Measurements from ENCODE around the gene PIAS2. TPM values are rescaled to one million over a fixed set of nuclear protein-coding genes. Genes with fewer than 3 reads are reported as not detected.

Gene PIAS2
- total RNA-seq, 1 experiment from 2014 or later: 30.6 TPM

- CTCF ChIA-PET: no interaction called here
- POLR2A ChIA-PET: no interaction called here
- Histone ChIP-seq H3K4me1 (ENCODE audit: control insufficient read depth, insufficient read depth, low read length) (no peaks in the 10 kb centered on the region), H3K36me3 (ENCODE audit: control insufficient read depth, insufficient read depth, low read length) (no peaks in the 10 kb centered on the region), H3K27me3 (ENCODE audit: control insufficient read depth, insufficient read depth, low read length) (no peaks in the 10 kb centered on the region), H3K9me3 (ENCODE audit: control insufficient read depth, insufficient read depth, low read depth, low read length) (no peaks in the 10 kb centered on the region), H3K4me3 (ENCODE audit: low read depth in 2 of 2, low read length in 2 of 2) (no peak overlapping the region), H3K27ac (ENCODE audit: low read length) (no peak overlapping the region)
- ATAC-seq (no peak), DNase-seq (ENCODE audit: low read depth, low spot score) (no peak)
- intact Hi-C loops (cut with micrococcal nuclease; ENCODE audit: unreplicated experiment): no loop called here
- in situ Hi-C loops (cut with HindIII; ENCODE audit: low pct_unique_long_range_greater_than_20kb, low sequenced_read_pairs): no loop called here
- TF ChIP-seq CTCF (IDR thresholded peaks at IDR 0.05) (no peak), REST (IDR thresholded peaks at IDR 0.05; ENCODE audit: insufficient read depth in 1 of 2, low read depth in 2 of 2, low read length in 1 of 2) (no peak), SIN3A (IDR thresholded peaks at IDR 0.05; ENCODE audit: borderline replicate concordance, insufficient read depth, low read depth, low read length) (no peak), POLR2AphosphoS5 (IDR thresholded peaks at IDR 0.05; ENCODE audit: low read depth, low read length) (no peak), TCF7L2 (IDR thresholded peaks at IDR 0.05; ENCODE audit: low read depth, low read length) (no peak)
- BruUV-seq (replicated peaks): no TSS peak
These were observed 25.3 kb upstream of the PIAS2 start for GRCh38 chr18:46942646-46943045.

GRCh38 chr18:46939998-46940571, 22.8 kb upstream of the PIAS2 start:
- ATAC-seq (no peak), DNase-seq (ENCODE audit: low read depth, low spot score) (no peak)
- BruUV-seq (replicated peaks): no TSS peak
- in situ Hi-C loops (cut with HindIII; ENCODE audit: low pct_unique_long_range_greater_than_20kb, low sequenced_read_pairs) (no loop called here), intact Hi-C loops (cut with micrococcal nuclease; ENCODE audit: unreplicated experiment) (no loop called here)
- no peaks in the 10 kb centered on the region for H3K9me3 ChIP-seq (ENCODE audit: control insufficient read depth, insufficient read depth, low read depth, low read length)
- ChIA-PET POLR2A (no interaction called here), CTCF (no interaction called here)
- no peak for TF ChIP-seq POLR2AphosphoS5 (IDR thresholded peaks at IDR 0.05; ENCODE audit: low read depth, low read length)
- TF ChIP-seq CTCF (IDR thresholded peaks at IDR 0.05): no peak
- no peak for TF ChIP-seq SIN3A (IDR thresholded peaks at IDR 0.05; ENCODE audit: borderline replicate concordance, insufficient read depth, low read depth, low read length)
- TF ChIP-seq TCF7L2 (IDR thresholded peaks at IDR 0.05; ENCODE audit: low read depth, low read length): no peak
- no peak for TF ChIP-seq REST (IDR thresholded peaks at IDR 0.05; ENCODE audit: insufficient read depth in 1 of 2, low read depth in 2 of 2, low read length in 1 of 2)
- H3K36me3 ChIP-seq (ENCODE audit: control insufficient read depth, insufficient read depth, low read length): no peaks in the 10 kb centered on the region
- no peak overlapping the region for H3K27ac ChIP-seq (ENCODE audit: low read length)
- no peaks in the 10 kb centered on the region for H3K27me3 ChIP-seq (ENCODE audit: control insufficient read depth, insufficient read depth, low read length)
- H3K4me1 ChIP-seq (ENCODE audit: control insufficient read depth, insufficient read depth, low read length): no peaks in the 10 kb centered on the region
- H3K4me3 ChIP-seq (ENCODE audit: low read depth in 2 of 2, low read length in 2 of 2): no peak overlapping the region
